ENCODE results near the gene ST3GAL4. TPM values are rescaled to one million over a fixed set of nuclear protein-coding genes. Genes with fewer than 3 reads are reported as not detected.
A peak's percentile ranks its signal among the peaks of the same experiment; 100 is the strongest.

Gene ST3GAL4
- total and polyA plus RNA-seq, 4 donors: 23.6 to 38.3 (median 31.7) TPM

- H3K36me3 ChIP-seq (ENCODE audit: control insufficient read depth in 4 of 4, insufficient read depth in 4 of 4, low read length in 4 of 4): no peaks in the 10 kb centered on the region
- H3K4me1 ChIP-seq (ENCODE audit: control insufficient read depth in 5 of 5, insufficient read depth in 5 of 5, low read length in 5 of 5): peaks cover 0 to 9% (median 5%) of the 10 kb centered on the region in 5 donors
- no peak overlapping the region for H3K4me3 ChIP-seq
- peaks cover 0 to 5% (median 5%) of the 10 kb centered on the region in 3 donors for H3K27me3 ChIP-seq (ENCODE audit: control insufficient read depth in 3 of 3, insufficient read depth in 3 of 3, low read length in 2 of 3)
- H3K9ac ChIP-seq (ENCODE audit: insufficient read depth in 1 of 2, low read length in 2 of 2): no peak overlapping the region
- ATAC-seq (ENCODE audit: insufficient read depth, low FRiP score): no peak
- no peak overlapping the region for H3K27ac ChIP-seq (ENCODE audit: low read depth in 1 of 2, low read length in 1 of 2)
- peaks cover 0 to 4% (median 0%) of the 10 kb centered on the region in 4 donors for H3K9me3 ChIP-seq (ENCODE audit: control insufficient read depth in 4 of 4, insufficient read depth in 3 of 4, low read length in 3 of 4)
- TF ChIP-seq CTCF (IDR thresholded peaks at IDR 0.05; ENCODE audit: control extremely low read depth, extremely low read depth): no peak
- peak; percentile 43 to 89 (median 79) for DNase-seq
- 67 to 73% methylated on average over 10 of the region's 10 CpGs for WGBS, 2 donors
Measured at GRCh38 chr11:126459691-126460281, 104.3 kb downstream of the ST3GAL4 start.

- DNase-seq (no peak), ATAC-seq (ENCODE audit: insufficient read depth, low FRiP score) (no peak)
- H3K36me3 ChIP-seq (ENCODE audit: control insufficient read depth in 4 of 4, insufficient read depth in 4 of 4, low read length in 4 of 4): no peaks in the 10 kb centered on the region
- peaks cover 0 to 5% (median 5%) of the 10 kb centered on the region in 3 donors for H3K27me3 ChIP-seq (ENCODE audit: control insufficient read depth in 3 of 3, insufficient read depth in 3 of 3, low read length in 2 of 3)
- H3K4me1 ChIP-seq (ENCODE audit: control insufficient read depth in 5 of 5, insufficient read depth in 5 of 5, low read length in 5 of 5): peaks cover 0 to 10% (median 6%) of the 10 kb centered on the region in 5 donors
- H3K9ac ChIP-seq (ENCODE audit: insufficient read depth in 1 of 2, low read length in 2 of 2): no peak overlapping the region
- peaks cover 0 to 5% (median 0%) of the 10 kb centered on the region in 4 donors for H3K9me3 ChIP-seq (ENCODE audit: control insufficient read depth in 4 of 4, insufficient read depth in 3 of 4, low read length in 3 of 4)
- no peak overlapping the region for H3K4me3 ChIP-seq
- TF ChIP-seq CTCF (IDR thresholded peaks at IDR 0.05; ENCODE audit: control extremely low read depth, extremely low read depth): no peak
- WGBS, 2 donors: 79 to 83% methylated on average over 14 to 15 of the region's 15 CpGs
- H3K27ac ChIP-seq (ENCODE audit: low read depth in 1 of 2, low read length in 1 of 2): no peak overlapping the region
Measured at GRCh38 chr11:126460417-126461095, 105.1 kb downstream of the ST3GAL4 start.

- WGBS, 2 donors: 90 to 92% methylated on average over 8 of the region's 8 CpGs
Measured at GRCh38 chr11:126461096-126461440, 105.6 kb downstream of the ST3GAL4 start.

More at GRCh38 chr11:126461096-126461440, 105.6 kb downstream of the ST3GAL4 start:
- peaks cover 0 to 15% (median 10%) of the 10 kb centered on the region in 5 donors for H3K4me1 ChIP-seq (ENCODE audit: control insufficient read depth in 5 of 5, insufficient read depth in 5 of 5, low read length in 5 of 5)
- H3K4me3 ChIP-seq: no peak overlapping the region
- no peak for TF ChIP-seq CTCF (IDR thresholded peaks at IDR 0.05; ENCODE audit: control extremely low read depth, extremely low read depth)
- ATAC-seq (ENCODE audit: insufficient read depth, low FRiP score) (no peak), DNase-seq (no peak)
- no peak overlapping the region for H3K27ac ChIP-seq (ENCODE audit: low read depth in 1 of 2, low read length in 1 of 2)
- no peak overlapping the region for H3K9ac ChIP-seq (ENCODE audit: insufficient read depth in 1 of 2, low read length in 2 of 2)
- peaks cover 0 to 5% (median 0%) of the 10 kb centered on the region in 4 donors for H3K9me3 ChIP-seq (ENCODE audit: control insufficient read depth in 4 of 4, insufficient read depth in 3 of 4, low read length in 3 of 4)
- H3K36me3 ChIP-seq (ENCODE audit: control insufficient read depth in 4 of 4, insufficient read depth in 4 of 4, low read length in 4 of 4): no peaks in the 10 kb centered on the region
- H3K27me3 ChIP-seq (ENCODE audit: control insufficient read depth in 3 of 3, insufficient read depth in 3 of 3, low read length in 2 of 3): peaks cover 0 to 5% (median 5%) of the 10 kb centered on the region in 3 donors

Data from lung (tissue), 12 donors.